K562 (cell line): ENCODE results near the gene ZMIZ1. TPM values are rescaled to one million over a fixed set of nuclear protein-coding genes. Genes with fewer than 3 reads are reported as not detected.

ENCODE experiments used
- ATAC-seq: fragments of 200-7000 bp; cut with Tn5 transposase; 3 replicates; pipeline ENCODE4 v1.9.1; 2020; ENCODE audit warnings: moderate library complexity
- BruUV-seq: library from RNA; stranded (reverse); fragments of 400-500 nt; replicated peaks from 2 replicates; lab custom pipeline; 2021; lab: Mats Ljungman, UMichigan
- CTCF ChIA-PET: fragments of 300-600 bp; formaldehyde crosslinking; extraction: SDS; loops from one replicate; lab custom pipeline; 2021; ENCODE audit warnings: low intra/inter-chr PET ratio; lab: Yijun Ruan, JAX
- POLR2A ChIA-PET: fragments of 300-600, 350-650 bp; sonication (Branson Sonifier 250); formaldehyde crosslinking; extraction: SDS; loops from one replicate; lab custom pipeline; 2021; ENCODE audit warnings: antibody characterized with exemption, inconsistent platforms; lab: Yijun Ruan, JAX
- DNase-seq, 4 experiments: peaks; one replicate each; pipeline versions ENCODE4 v3.0.0 to v3.0.0-alpha.2; 2011 to 2018; ENCODE audit warnings: low spot score in 3 of 4, mixed read lengths in 3 of 4; ENCODE audit errors: extremely low read depth in 1 of 4
- FAIRE-seq: peaks from 2 replicates; lab custom pipeline; 2011; peaks lifted over from hg19 to GRCh38; lab: Jason Lieb, UNC
- H2AFZ ChIP-seq: 2 replicates; pipeline ENCODE4 v1.6.0; 2011; ENCODE audit warnings: low read depth, low read length, control low read depth, inconsistent platforms
- H3K27ac ChIP-seq: fragments of 200-600 bp; 3 replicates; pipeline ENCODE4 v1.8.0; 2011; ENCODE audit warnings: low read depth, mild to moderate bottlenecking, control low read depth, inconsistent platforms, low read length, moderate library complexity, mixed read lengths; ENCODE audit errors: extremely low read depth
- H3K27me3 ChIP-seq, 2 experiments: fragments of 300-600 bp in 1 of 2; 2 replicates in 1 of 2; 3 replicates in 1 of 2; pipeline versions ENCODE4 v1.6.0 to v1.8.0; 2011; ENCODE audit warnings: inconsistent platforms in 2 of 2, low read length in 2 of 2, mild to moderate bottlenecking in 1 of 2, mixed read lengths in 1 of 2, moderate library complexity in 1 of 2; ENCODE audit not compliant: control insufficient read depth in 2 of 2, insufficient read depth in 2 of 2
- H3K36me3 ChIP-seq: fragments of 300-600 bp; 3 replicates; pipeline ENCODE4 v1.8.0; 2011; ENCODE audit warnings: mild to moderate bottlenecking, low read length, inconsistent platforms; ENCODE audit not compliant: control insufficient read depth, insufficient read depth
- H3K4me1 ChIP-seq, 2 experiments: fragments of 200-600 bp in 1 of 2; replicated peaks in 1 of 2; 2 replicates in 1 of 2; 3 replicates in 1 of 2; pipeline versions ENCODE4 v1.5.1 to v1.8.0; 2011; ENCODE audit warnings: inconsistent platforms in 2 of 2, low read length in 2 of 2, mild to moderate bottlenecking in 1 of 2, mixed read lengths in 1 of 2, moderate library complexity in 1 of 2; ENCODE audit not compliant: control insufficient read depth in 2 of 2, insufficient read depth in 2 of 2
- H3K4me2 ChIP-seq: 2 replicates; pipeline ENCODE4 v1.6.1; 2011; ENCODE audit warnings: low read length, control low read depth, inconsistent platforms, mixed read lengths; ENCODE audit not compliant: insufficient read depth
- H3K4me3 ChIP-seq: fragments of 200-600 bp; sonication (generic), shearing (Covaris generic); 2 replicates; pipeline ENCODE4 v1.5.1; 2016; ENCODE audit warnings: control low read depth, inconsistent platforms
- H3K79me2 ChIP-seq: fragments of 200-600 bp; 3 replicates; pipeline ENCODE4 v1.8.0; 2011; ENCODE audit warnings: low read length, inconsistent platforms; ENCODE audit not compliant: control insufficient read depth, insufficient read depth
- H3K9ac ChIP-seq, 2 experiments: 2 replicates each; pipeline versions ENCODE4 v1.6.0 to v1.6.1; 2011; ENCODE audit warnings: low read depth in 2 of 2, low read length in 2 of 2, control low read depth in 1 of 2, inconsistent platforms in 1 of 2, mild to moderate bottlenecking in 1 of 2, mixed read lengths in 1 of 2; ENCODE audit not compliant: insufficient read depth in 1 of 2
- H3K9me1 ChIP-seq: one replicate; pipeline ENCODE4 v1.6.0; 2011; ENCODE audit warnings: inconsistent platforms, mild to moderate bottlenecking, low read length, moderate library complexity; ENCODE audit not compliant: control insufficient read depth, insufficient read depth
- H3K9me3 ChIP-seq: replicated peaks from 2 replicates; pipeline ENCODE4 v1.5.1; 2011; ENCODE audit warnings: low read depth, low read length, inconsistent platforms; ENCODE audit not compliant: control insufficient read depth, insufficient read depth
- H4K20me1 ChIP-seq: replicated peaks from 2 replicates; pipeline ENCODE4 v1.6.1; 2011; ENCODE audit warnings: low read length, inconsistent platforms, mixed read lengths; ENCODE audit not compliant: control insufficient read depth, insufficient read depth
- CBX8 ChIP-seq: fragments of 200-600 bp; sonication (generic); IDR thresholded peaks from 2 replicates; pipeline ENCODE4 v1.6.1; 2012; ENCODE audit warnings: borderline replicate concordance, mixed run types, low read depth, mild to moderate bottlenecking, moderate library complexity, mixed read lengths, low read length, control low read depth, inconsistent platforms; ENCODE audit not compliant: poor library complexity, severe bottlenecking; ENCODE audit errors: extremely low read depth
- EHMT2 ChIP-seq: fragments of 450-650 bp; IDR thresholded peaks from 2 replicates; pipeline ENCODE4 v1.6.1; 2018; ENCODE audit warnings: antibody characterized with exemption
- GTF2E2 ChIP-seq: fragments of 200-800 bp; sonication (Bioruptor generic); IDR thresholded peaks from 2 replicates; pipeline ENCODE4 v1.6.1; 2016; ENCODE audit warnings: missing genetic modification characterization, missing compliant biosample characterization
- MAZ ChIP-seq, 2 experiments: fragments of 450-650 bp in 1 of 2; sonication (generic) in 1 of 2; formaldehyde crosslinking; IDR thresholded peaks in 1 of 2; conservative IDR thresholded peaks in 1 of 2; 2 replicates each; pipeline versions ENCODE4 v1.4.0 to v1.5.0; 2020; ENCODE audit warnings: mild to moderate bottlenecking in 1 of 2, missing genetic modification reagents in 1 of 2
- MYBL2 ChIP-seq, 2 experiments: fragments of 450-650 bp in 1 of 2; sonication (generic) in 1 of 2; formaldehyde crosslinking in 1 of 2; IDR thresholded peaks; 2 replicates each; pipeline versions ENCODE4 v1.6.1 to v1.8.1; 2017 to 2022; ENCODE audit warnings: borderline replicate concordance in 1 of 2, inconsistent platforms in 1 of 2, low read depth in 1 of 2, mild to moderate bottlenecking in 1 of 2, missing genetic modification reagents in 1 of 2, moderate library complexity in 1 of 2
- NCOA2 ChIP-seq, 2 experiments: fragments of 450-650 bp; IDR thresholded peaks; 2 replicates each; pipeline ENCODE4 v1.6.1; 2018; ENCODE audit warnings: mild to moderate bottlenecking in 2 of 2, moderate library complexity in 1 of 2; ENCODE audit not compliant: partially characterized antibody in 2 of 2
- PHF20 ChIP-seq: fragments of 450-650 bp; IDR thresholded peaks from 2 replicates; pipeline ENCODE4 v1.6.1; 2018; ENCODE audit not compliant: partially characterized antibody
- PHF21A ChIP-seq: fragments of 450-650 bp; IDR thresholded peaks from 2 replicates; pipeline ENCODE4 v1.6.1; 2017; ENCODE audit warnings: low read depth, borderline replicate concordance
- POLR2H ChIP-seq: IDR thresholded peaks from 2 replicates; pipeline ENCODE4 v1.6.1; 2016; ENCODE audit warnings: missing genetic modification characterization, low read depth, mild to moderate bottlenecking, control low read depth, missing compliant biosample characterization, moderate library complexity
- RNF2 ChIP-seq: sonication (generic); IDR thresholded peaks from 2 replicates; pipeline ENCODE4 v1.6.1; 2016
- SIRT6 ChIP-seq: IDR thresholded peaks from one replicate; pipeline ENCODE4 v1.6.1; 2012; ENCODE audit warnings: low read depth, mild to moderate bottlenecking, control low read depth, inconsistent platforms, low read length, moderate library complexity
- SMC3 ChIP-seq: conservative IDR thresholded peaks from 2 replicates; pipeline ENCODE4 v1.6.1; 2011; ENCODE audit warnings: low read depth, low read length, improper control_type of control experiment; ENCODE audit not compliant: insufficient read depth
- USF1 ChIP-seq: sonication (generic); formaldehyde crosslinking; IDR thresholded peaks from 2 replicates; pipeline ENCODE4 v1.9.0; 2022; ENCODE audit warnings: mild to moderate bottlenecking, missing genetic modification reagents
- ZC3H4 ChIP-seq: sonication (generic); formaldehyde crosslinking; IDR thresholded peaks from 2 replicates; pipeline ENCODE4 v1.9.0; 2021; ENCODE audit warnings: missing genetic modification reagents, borderline replicate concordance
- ZNF3 ChIP-seq: fragments of 250-450 bp; sonication (Bioruptor Pico); IDR thresholded peaks from 2 replicates; pipeline ENCODE4 v1.5.0; 2021; ENCODE audit warnings: mild to moderate bottlenecking, moderate library complexity
- ZNF518B ChIP-seq: fragments of 250-450 bp; sonication (Bioruptor Pico); IDR thresholded peaks from 2 replicates; pipeline ENCODE4 v1.5.0; 2021; ENCODE audit warnings: mild to moderate bottlenecking, moderate library complexity
- WGBS: fragments of 100-300 bp; shearing (Covaris generic); methylation state at CpG from one replicate; pipeline ENCODE4 v1.1.6; 2016; ENCODE audit warnings: low coverage, mixed read lengths; ENCODE audit not compliant: insufficient coverage; ENCODE audit errors: missing lambda C conversion rate; 5-methylcytosine and 5-hydroxymethylcytosine counted together
- in situ Hi-C: fragments of 300-500 bp; cut with MboI; formaldehyde crosslinking; loops from 4 replicates; pipeline ENCODE4 v1.15.0; 2018; ENCODE audit warnings: inconsistent platforms, mixed read lengths
- intact Hi-C: fragments of 100-400 bp; cut with micrococcal nuclease; formaldehyde crosslinking; loops from 2 replicates; pipeline ENCODE4 v1.14.2; 2022
- polyA plus RNA-seq, 8 experiments: library from polyadenylated mRNA; depleted of rRNA in 4 of 8; stranded (reverse) in 5 of 8; unstranded in 3 of 8; fragments of >200 nt; fragmentation: Nextera tagmentation in 2 of 8; fragmentation: Illumina TruSeq in 1 of 8; extraction: Ambion mirVana in 2 of 8; extraction: Trizol in 1 of 8; gene quantifications; 2 replicates each; pipeline versions ENCODE4 v1.2.1 to v1.2.3, GENCODE V29; 2011 to 2014; ENCODE audit warnings: inconsistent platforms in 1 of 8, missing spikeins in 1 of 8
- total RNA-seq, 7 experiments: library from RNA; depleted of rRNA in 6 of 7; stranded (reverse); fragments of >200 nt in 6 of 7; fragmentation: Illumina TruSeq in 2 of 7; extraction: Trizol in 2 of 7; gene quantifications; 2 replicates each; pipeline versions ENCODE4 v1.2.1 to v1.2.3, GENCODE V29; 2011 to 2021; ENCODE audit warnings: low replicate concordance in 1 of 7

The ZMIZ1 gene
- total and polyA plus RNA-seq, 9 of the 15 experiments (the other 6 are each of a cell fraction or from before 2014, with no cell fraction given) = 1.0 to 37.3 (median 4.3) TPM

GRCh38 chr10:79176052-79176501, 107.3 kb downstream of the ZMIZ1 start:
- Histone ChIP-seq H3K9ac (peak overlapping the region in 1 of 2 experiments; percentile 57; a peak in 2 of 4 replicates), H4K20me1 (no peaks in the 10 kb centered on the region), H3K4me3 (no peak overlapping the region)
- BruUV-seq = no TSS peak
- TF ChIP-seq MAZ (CRISPR knock-in tag; conservative IDR thresholded peaks at IDR 0.05 in 1 of 2, IDR thresholded peaks at IDR 0.05 in 1 of 2) = no peak
- TF ChIP-seq PHF20 = no peak
- TF ChIP-seq ZNF518B (CRISPR knock-in tag) = no peak
- TF ChIP-seq NCOA2 (IDR thresholded peaks at IDR 0.05; ENCODE audit: partially characterized antibody in 2 of 2) = no peak
- no peak for TF ChIP-seq ZC3H4
- TF ChIP-seq EHMT2 = no peak
- TF ChIP-seq RNF2 = no peak
- TF ChIP-seq PHF21A = no peak
- no peak for TF ChIP-seq SMC3
- TF ChIP-seq ZNF3 (CRISPR knock-in tag) = no peak
- no peak for TF ChIP-seq POLR2H (tag)
- TF ChIP-seq SIRT6 = no peak
- TF ChIP-seq GTF2E2 (tag) = no peak
- TF ChIP-seq MYBL2 (IDR thresholded peaks at IDR 0.05; ENCODE audit: low read depth) = no peak
- TF ChIP-seq MYBL2 (CRISPR knock-in tag; IDR thresholded peaks at IDR 0.05; ENCODE audit: borderline replicate concordance) = no peak
- TF ChIP-seq CBX8 = no peak
- TF ChIP-seq USF1 = no peak
- TF ChIP-seq, all 486 proteins: peak for 0
- H3K27me3 ChIP-seq = no peaks in the 10 kb centered on the region
- ATAC-seq (no peak), FAIRE-seq (no peak), DNase-seq (no peak)
- no peak overlapping the region; the same call in 2 of the 3 replicates for H3K27ac ChIP-seq
- peaks cover 16% of the 10 kb centered on the region; the same call in 2 of the 3 replicates for H3K79me2 ChIP-seq
- no peak overlapping the region for H3K4me2 ChIP-seq
- H3K4me1 ChIP-seq = peaks cover 57 to 68% of the 10 kb centered on the region in 2 experiments
- ChIA-PET POLR2A (interaction anchor here (0.6 to 1.5 kb wide), 4 partner anchors 10 to 37 kb away, joined by 3 read pairs; no protein-coding TSS in a partner anchor), CTCF (no interaction called here)
- in situ Hi-C loops = loop anchor here (25.0 kb wide), 2 partner anchors 89 to 1139 kb away; partner anchors contain the start of genes POLR3A and RPS24
- peaks cover 20% of the 10 kb centered on the region for H3K36me3 ChIP-seq
- no peaks in the 10 kb centered on the region for H3K9me1 ChIP-seq
- 88% methylated on average over 9 of the region's 10 CpGs for WGBS
- H2AFZ ChIP-seq = no peak overlapping the region
- H3K9me3 ChIP-seq = no peaks in the 10 kb centered on the region
- intact Hi-C loops = no loop called here
